B cell (primary cell): ENCODE data around the gene RNF10. TPM values are rescaled to one million over a fixed set of nuclear protein-coding genes. Genes with fewer than 3 reads are reported as not detected.

Experiments
- ATAC-seq: fragments of 200-7000 bp; cut with Tn5 transposase; one replicate; pipeline ENCODE4 v1.10.0; 2021; ENCODE audit warnings: low read depth, mild to moderate bottlenecking, moderate number of reproducible peaks, moderate library complexity
- CTCF ChIA-PET: fragments of 350-600 bp; sonication (Branson Sonifier 250); formaldehyde crosslinking; loops from one replicate; lab custom pipeline; 2021; ENCODE audit warnings: antibody characterized with exemption, inconsistent platforms; lab: Charles Lee
- POLR2A ChIA-PET: fragments of 350-600 bp; sonication (Branson Sonifier 250); formaldehyde crosslinking; loops from one replicate; lab custom pipeline; 2021; ENCODE audit warnings: antibody characterized with exemption; lab: Charles Lee
- DNase-seq: peaks from one replicate; pipeline ENCODE4 v3.0.0; 2013
- H2AFZ ChIP-seq: 2 replicates; pipeline ENCODE4 v1.6.1; 2012; ENCODE audit warnings: mild to moderate bottlenecking, low read depth, low read length; ENCODE audit not compliant: insufficient read depth, poor library complexity, severe bottlenecking
- H3K27ac ChIP-seq, 2 donors: 1 replicate in 1 of 2; 2 replicates in 1 of 2; pipeline ENCODE4 v1.5.1; 2012 to 2013; ENCODE audit warnings: low read length in 2 of 2, mild to moderate bottlenecking in 2 of 2, moderate library complexity in 1 of 2
- H3K27me3 ChIP-seq, 4 experiments: fragments of 200-600 bp in 1 of 4; sonication (generic) in 1 of 4; replicated peaks in 1 of 4; 1 replicate in 2 of 4; 2 replicates in 2 of 4; pipeline versions ENCODE4 v1.6.1 to v1.7.0; 2013 to 2016; ENCODE audit warnings: low read length in 3 of 4, mild to moderate bottlenecking in 2 of 4, mixed read lengths in 1 of 4, moderate library complexity in 1 of 4; ENCODE audit not compliant: insufficient read depth in 4 of 4, control insufficient read depth in 3 of 4; ENCODE audit errors: control extremely low read depth in 1 of 4
- H3K36me3 ChIP-seq, 2 experiments: replicated peaks in 1 of 2; 1 replicate in 1 of 2; 2 replicates in 1 of 2; pipeline versions ENCODE4 v1.6.1 to v1.7.1; 2013; ENCODE audit warnings: low read length in 1 of 2; ENCODE audit not compliant: insufficient read depth in 2 of 2, control insufficient read depth in 1 of 2; ENCODE audit errors: control extremely low read depth in 1 of 2, extremely low read depth in 1 of 2
- H3K4me1 ChIP-seq, 2 donors: fragments of 200-600 bp in 1 of 2; sonication (generic) in 1 of 2; 1 replicate in 1 of 2; 2 replicates in 1 of 2; pipeline versions ENCODE4 v1.5.1 to v1.6.1; 2013 to 2017; ENCODE audit warnings: low read length in 2 of 2; ENCODE audit not compliant: control insufficient read depth in 2 of 2, insufficient read depth in 2 of 2
- H3K4me2 ChIP-seq: replicated peaks from 2 replicates; pipeline ENCODE3; 2012; ENCODE audit warnings: mild to moderate bottlenecking, low read depth, low read length; ENCODE audit not compliant: poor library complexity, severe bottlenecking
- H3K4me3 ChIP-seq, 5 experiments: fragments of 200-600 bp in 1 of 5; sonication (generic) in 1 of 5; 1 replicate in 3 of 5; 2 replicates in 2 of 5; pipeline versions ENCODE4 v1.5.1 to v1.7.0; 2011 to 2016; ENCODE audit warnings: low read length in 4 of 5, mild to moderate bottlenecking in 4 of 5, low read depth in 2 of 5, control low read depth in 1 of 5, moderate library complexity in 1 of 5; ENCODE audit not compliant: insufficient read depth in 1 of 5; ENCODE audit errors: control extremely low read depth in 1 of 5, extremely low read depth in 1 of 5
- H3K79me2 ChIP-seq: fragments of 200-600 bp; sonication (generic); one replicate; pipeline ENCODE4 v1.6.0; 2016; ENCODE audit warnings: low read length; ENCODE audit not compliant: control insufficient read depth, insufficient read depth
- H3K9ac ChIP-seq: fragments of 200-600 bp; sonication (generic); 2 replicates; pipeline ENCODE4 v1.6.1; 2017; ENCODE audit warnings: mild to moderate bottlenecking, low read length, moderate library complexity
- H3K9me3 ChIP-seq, 3 donors: one replicate each; pipeline versions ENCODE4 v1.6.1 to v1.7.1; 2013; ENCODE audit warnings: low read length in 2 of 3; ENCODE audit not compliant: control insufficient read depth in 2 of 3, insufficient read depth in 1 of 3; ENCODE audit errors: control extremely low read depth in 1 of 3
- H4K20me1 ChIP-seq: 2 replicates; pipeline ENCODE4 v1.6.0; 2012; ENCODE audit warnings: mild to moderate bottlenecking, low read length; ENCODE audit not compliant: insufficient read depth, control insufficient read depth, poor library complexity, severe bottlenecking
- H3K27ac Mint-ChIP-seq: one replicate; pipeline ENCODE4 v1.8.0; 2021; ENCODE audit warnings: mixed read lengths
- H3K27me3 Mint-ChIP-seq: one replicate; pipeline ENCODE4 v1.8.0; 2021; ENCODE audit warnings: mixed read lengths
- H3K4me1 Mint-ChIP-seq: one replicate; pipeline ENCODE4 v1.8.0; 2021; ENCODE audit warnings: mixed read lengths
- H3K4me3 Mint-ChIP-seq: one replicate; pipeline ENCODE4 v1.8.0; 2021; ENCODE audit warnings: mixed read lengths
- H3K9me3 Mint-ChIP-seq: one replicate; pipeline ENCODE4 v1.8.0; 2022; ENCODE audit warnings: mixed read lengths; ENCODE audit not compliant: insufficient read depth
- CTCF ChIP-seq: fragments of 200-600 bp; IDR thresholded peaks from one replicate; pipeline ENCODE4 v1.8.0; 2022; ENCODE audit warnings: antibody characterized with exemption, mild to moderate bottlenecking
- EZH2 ChIP-seq: IDR thresholded peaks from 2 replicates; pipeline ENCODE4 v1.6.1; 2012; ENCODE audit warnings: borderline replicate concordance, low read depth, mild to moderate bottlenecking, moderate library complexity, low read length; ENCODE audit not compliant: insufficient read depth, poor library complexity, severe bottlenecking
- WGBS: methylation state at CpG from one replicate; pipeline ENCODE4 v1.1.5; 2013; ENCODE audit warnings: missing lambda C conversion rate; ENCODE audit not compliant: insufficient coverage; 5-methylcytosine and 5-hydroxymethylcytosine counted together
- intact Hi-C: fragments of 100-400 bp; cut with micrococcal nuclease; formaldehyde crosslinking; loops from one replicate; pipeline ENCODE4 v1.10.0; 2022
- polyA plus RNA-seq: library from polyadenylated mRNA; depleted of rRNA; stranded (reverse); fragments of >200 nt; gene quantifications from 2 replicates; pipeline ENCODE4 v1.2.3, GENCODE V29; 2012
- total RNA-seq, 2 donors: library from RNA; stranded (reverse); fragments of 120-200 nt in 1 of 2; gene quantifications; 1 replicate in 1 of 2; 2 replicates in 1 of 2; pipeline versions ENCODE4 v1.2.3 to v1.2.4, GENCODE V29; 2013 to 2022

Gene RNF10
- total and polyA plus RNA-seq, 2 donors (not counting 1 experiment from before 2014, with no cell fraction given) = 163 to 236 TPM

- H3K9me3 Mint-ChIP-seq = no peaks in the 10 kb centered on the region
- Histone ChIP-seq H3K27me3 (no peaks in the 10 kb centered on the region), H3K4me2 (peak overlapping the region; percentile 87), H3K9ac (peak overlapping the region; percentile 82), H3K36me3 (peaks cover 0 to 5% of the 10 kb centered on the region in 2 experiments), H3K4me1 (peaks cover 17% of the 10 kb centered on the region in 2 donors), H2AFZ (peak overlapping the region; percentile 83), H3K4me3 (peak overlapping the region; percentile 68 to 90 (median 83)), H3K79me2 (peaks cover 24% of the 10 kb centered on the region), H3K9me3 (no peaks in the 10 kb centered on the region), H4K20me1 (peaks cover 20% of the 10 kb centered on the region), H3K27ac (peak overlapping the region; percentile 45 to 78)
- H3K27me3 Mint-ChIP-seq = no peaks in the 10 kb centered on the region
- H3K4me3 Mint-ChIP-seq = peak overlapping the region; percentile 98
- peak overlapping the region; percentile 93 for H3K27ac Mint-ChIP-seq
- WGBS = under 1% methylated on average over 41 of the region's 47 CpGs
- TF ChIP-seq CTCF (peak; percentile 31), EZH2 (no peak)
- H3K4me1 Mint-ChIP-seq = peaks cover 28% of the 10 kb centered on the region
- DNase-seq (peak; percentile 79), ATAC-seq (peak; percentile 15)
- intact Hi-C loops = loop anchor here (1.0 to 5.0 kb wide), 6 partner anchors 27 to 140 kb away; partner anchors contain the start of genes GATC, POP5, RNF10 and SRSF9
- POLR2A ChIA-PET = interaction anchor here (0.6 to 2.0 kb wide), 3 partner anchors 27 to 49 kb away, joined by 3 to 26 read pairs (median 4); partner anchors contain the start of gene SRSF9
- CTCF ChIA-PET = interaction anchor here (0.5 to 2.1 kb wide), 15 partner anchors 12 to 1038 kb away, joined by 3 to 10 read pairs (median 4); partner anchors contain the start of genes COQ5 and RNU4-1
Measured at GRCh38 chr12:120496413-120497340, 37.5 kb upstream of the RNF10 start.
